ENCODE measurements around the gene AREG.

Gene AREG

GRCh38 chr4:74466242-74466641 lies 21.3 kb downstream of the AREG start:
- DNase-seq, result no peak

GRCh38 chr4:74471264-74471663 lies 26.3 kb downstream of the AREG start:
- no peak for DNase-seq

- DNase-seq, result no peak
These were observed 28.3 kb downstream of the AREG start for GRCh38 chr4:74473155-74473811.

DNA sequence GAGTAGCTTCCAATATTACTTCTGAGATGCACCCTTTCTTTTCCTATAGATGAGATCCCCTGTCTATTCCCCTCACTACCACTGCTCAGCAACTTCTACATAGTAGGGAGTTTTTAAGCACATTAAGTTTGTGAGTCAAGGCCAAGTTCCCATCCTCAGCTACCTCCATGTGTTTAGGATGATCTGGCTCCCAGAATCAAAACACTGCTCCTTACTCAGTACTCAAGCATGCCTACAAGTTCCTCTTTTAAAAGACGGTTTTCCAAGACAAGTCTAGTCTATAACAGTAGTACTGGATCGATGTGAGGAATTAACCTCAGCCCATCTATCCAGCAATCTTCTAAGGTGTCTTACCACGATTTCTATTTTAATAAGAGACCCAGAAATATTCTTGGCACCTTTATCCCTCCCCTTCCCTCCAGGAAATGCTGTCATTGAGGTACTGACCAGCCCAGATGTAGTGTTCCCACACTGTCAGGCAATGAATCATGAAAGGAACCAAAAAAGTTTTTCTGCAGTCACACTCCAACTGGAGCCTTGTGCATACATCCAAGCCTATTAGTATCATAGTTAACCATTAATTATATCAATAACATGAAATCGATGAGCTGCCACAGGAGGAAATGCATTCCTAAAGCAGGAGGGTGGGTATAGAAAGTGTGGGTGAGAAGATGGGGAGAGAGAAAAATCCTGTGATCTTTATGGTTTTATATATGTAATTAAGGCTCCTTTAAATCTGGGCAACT lies 29.6 kb downstream of the AREG start:
- DNase-seq, result no peak

GRCh38 chr4:74475091-74475800 lies 30.3 kb downstream of the AREG start:
- no peak for DNase-seq

DNA sequence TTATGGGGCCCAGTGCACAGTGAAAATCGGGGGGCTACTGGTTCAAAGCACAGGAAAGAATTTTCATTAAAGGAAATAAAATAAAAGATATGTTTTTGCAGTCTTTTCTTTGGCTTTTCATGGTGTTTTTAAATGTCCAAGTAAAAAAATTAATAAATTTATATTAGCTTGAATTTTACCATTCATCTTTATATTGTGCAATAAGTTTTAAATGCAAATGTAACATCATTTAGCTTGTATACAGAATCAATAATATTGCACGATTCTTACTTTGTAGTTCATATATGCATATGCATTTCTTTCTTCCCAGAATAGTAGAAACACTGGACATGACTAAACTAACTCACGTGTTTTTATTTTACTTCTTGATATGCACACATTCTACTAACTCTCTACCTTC lies 31.0 kb downstream of the AREG start:
- DNase-seq, result no peak

GRCh38 chr4:74479009-74479408 lies 34.1 kb downstream of the AREG start:
- no peak for DNase-seq

DNA sequence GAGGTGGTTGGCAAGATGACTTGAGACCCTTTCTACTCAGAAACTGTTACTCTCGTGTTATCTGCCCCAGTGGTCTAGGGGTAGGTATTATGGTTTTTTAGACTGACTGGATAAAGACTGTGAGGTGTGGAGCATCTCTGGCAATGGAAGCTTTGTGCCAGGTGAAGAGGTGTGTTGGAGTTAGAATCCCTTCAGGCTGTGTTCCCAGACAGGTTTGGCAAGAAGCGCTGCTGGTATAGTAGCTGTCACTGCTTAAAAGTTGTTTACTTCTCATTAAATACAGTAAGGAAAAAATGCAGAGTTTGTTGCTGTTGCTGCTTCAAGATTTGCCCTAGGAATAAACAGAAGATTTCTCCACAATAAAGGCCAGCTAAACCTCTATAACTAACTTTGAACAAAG lies 35.3 kb downstream of the AREG start:
- DNase-seq, result no peak

DNA sequence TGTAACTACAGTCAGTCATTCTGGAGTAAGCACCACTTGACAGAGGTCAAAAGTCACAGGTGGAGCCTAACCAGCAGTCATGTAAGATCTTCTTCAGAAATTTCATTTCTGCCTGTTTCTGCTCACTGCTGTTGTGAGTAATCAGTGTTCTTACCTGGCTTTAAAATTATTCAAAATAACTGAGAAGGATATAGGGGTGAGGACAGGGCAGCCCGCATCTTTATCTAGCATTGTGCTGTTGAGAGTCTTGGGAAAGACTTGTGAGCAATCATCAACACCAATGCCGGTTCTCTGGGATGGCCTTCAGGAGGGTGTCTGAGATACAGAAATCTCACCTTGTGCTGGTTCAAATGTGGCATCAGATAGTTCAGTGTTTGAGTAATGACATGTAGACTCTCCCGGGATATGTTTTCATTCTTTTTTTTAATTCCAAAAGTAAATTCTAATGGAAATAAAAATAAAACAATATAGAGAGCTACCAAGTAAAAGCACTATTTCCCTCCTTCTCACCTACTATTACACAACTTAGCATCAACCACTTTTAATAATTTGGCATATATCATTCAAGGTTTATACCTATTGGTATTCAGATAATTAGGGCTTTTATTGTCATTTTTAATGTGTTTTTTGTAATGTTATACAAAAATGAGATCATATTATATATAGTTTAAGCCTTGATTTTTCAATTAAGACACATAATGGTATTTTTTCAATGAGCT lies 37.1 kb downstream of the AREG start:
- no peak for DNase-seq

DNA sequence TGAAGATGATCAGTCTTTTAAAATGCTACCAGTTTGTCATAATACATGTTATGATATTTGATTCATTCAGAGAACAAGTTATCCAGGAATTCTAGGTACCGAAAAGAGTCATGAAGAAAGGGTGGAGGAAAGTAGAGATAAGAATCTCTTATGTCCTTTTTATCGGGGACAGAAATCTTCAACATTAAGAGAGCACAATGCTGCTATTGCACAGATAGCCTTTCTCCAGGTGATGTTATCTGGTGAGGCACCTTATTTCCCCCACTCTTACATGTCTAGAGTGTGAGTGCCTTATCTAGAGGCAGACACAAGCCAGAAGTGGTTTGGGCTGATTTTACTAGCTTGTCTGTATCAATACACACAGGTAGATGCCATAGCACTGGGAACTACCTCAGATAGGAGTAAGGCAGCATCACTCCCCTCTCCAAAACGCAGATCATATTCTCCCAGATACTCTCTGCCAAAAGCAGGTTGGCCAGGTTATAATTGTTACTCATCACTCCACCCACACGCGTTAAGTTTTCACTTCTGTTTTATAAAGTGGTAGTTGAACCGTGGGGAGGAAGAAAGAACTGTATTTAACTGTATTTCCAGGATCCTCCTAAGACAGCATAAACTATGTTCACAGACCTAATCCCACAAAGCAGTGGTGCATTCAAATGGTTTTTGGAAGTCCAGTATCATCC lies 38.4 kb downstream of the AREG start:
- no peak for DNase-seq

GRCh38 chr4:74486905-74487304 lies 42.0 kb downstream of the AREG start:
- DNase-seq, result no peak

- no peak for DNase-seq
These were observed 42.8 kb downstream of the AREG start for GRCh38 chr4:74487771-74488170.

GRCh38 chr4:74490736-74491135 lies 45.8 kb downstream of the AREG start:
- DNase-seq, result no peak

DNA sequence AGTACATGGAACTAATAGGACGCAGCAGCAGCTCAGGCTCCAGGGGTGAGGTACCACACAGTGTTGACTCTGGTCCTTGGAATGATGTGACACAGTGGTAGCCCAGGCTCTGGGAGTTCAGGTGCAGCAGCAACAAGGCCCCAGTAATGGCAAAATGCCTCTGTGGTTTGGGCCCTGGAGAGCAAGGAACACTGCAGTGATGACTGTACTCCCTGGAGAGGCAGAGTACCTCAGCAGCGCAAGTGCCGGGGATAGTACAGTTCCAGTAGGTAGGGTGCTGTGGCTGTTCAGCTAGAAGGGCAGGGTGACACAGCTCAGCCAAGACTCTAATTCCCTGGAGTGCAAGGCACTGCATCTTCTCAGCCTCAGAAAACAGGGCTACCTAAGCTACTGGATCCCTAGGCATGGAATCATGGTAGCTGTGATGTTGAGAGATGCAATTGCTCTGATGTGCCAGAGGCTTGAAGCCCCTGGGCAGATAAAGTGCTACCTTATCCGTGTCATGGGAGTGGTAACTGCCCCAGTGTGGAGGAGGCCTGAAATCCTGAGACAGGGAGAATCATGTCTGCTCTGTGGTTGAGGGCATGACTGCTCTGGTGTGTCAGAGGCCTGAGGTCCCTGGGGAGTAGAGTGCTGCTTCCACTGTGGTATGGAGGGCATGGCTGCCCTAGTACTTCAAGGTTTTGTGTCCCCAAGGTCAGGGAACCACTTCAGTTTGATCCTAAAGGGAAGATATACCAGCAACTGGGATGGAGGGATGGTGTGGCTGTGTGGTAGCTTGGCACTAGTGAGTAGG lies 55.2 kb downstream of the AREG start:
- no peak for DNase-seq

- no peak for DNase-seq
These were observed 56.6 kb downstream of the AREG start for GRCh38 chr4:74501579-74501978.

DNA sequence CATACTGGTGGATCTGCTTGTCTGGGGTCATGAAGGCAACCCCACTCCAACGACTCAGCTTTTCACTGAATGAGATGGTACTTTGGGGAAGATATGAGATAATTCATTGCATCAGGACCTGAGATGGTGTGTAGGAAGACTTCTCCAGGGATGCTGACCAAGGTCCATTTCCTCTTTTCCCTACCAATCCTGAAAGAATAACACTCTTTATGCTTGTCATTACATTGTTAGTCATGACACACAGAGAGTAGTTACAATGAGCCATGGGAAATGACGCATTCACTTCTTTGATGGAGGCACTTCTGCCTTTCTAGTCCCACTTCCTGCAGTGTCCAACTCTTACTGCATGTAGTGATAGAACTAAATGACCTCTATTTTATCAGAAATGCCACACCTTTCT lies 58.6 kb downstream of the AREG start:
- DNase-seq, result peak; percentile 6

- DNase-seq, result no peak
These were observed 59.3 kb downstream of the AREG start for GRCh38 chr4:74504212-74504611.
